B cell (primary cell): ENCODE measurements around the gene GPC5. TPM values are rescaled to one million over a fixed set of nuclear protein-coding genes. Genes with fewer than 3 reads are reported as not detected.

Source experiments
- ATAC-seq: fragments of 200-7000 bp; cut with Tn5 transposase; one replicate; pipeline ENCODE4 v1.10.0; 2021; ENCODE audit warnings: low read depth, mild to moderate bottlenecking, moderate number of reproducible peaks, moderate library complexity
- CTCF ChIA-PET: fragments of 350-600 bp; sonication (Branson Sonifier 250); formaldehyde crosslinking; loops from one replicate; lab custom pipeline; 2021; ENCODE audit warnings: antibody characterized with exemption, inconsistent platforms; lab: Charles Lee
- POLR2A ChIA-PET: fragments of 350-600 bp; sonication (Branson Sonifier 250); formaldehyde crosslinking; loops from one replicate; lab custom pipeline; 2021; ENCODE audit warnings: antibody characterized with exemption; lab: Charles Lee
- DNase-seq: peaks from one replicate; pipeline ENCODE4 v3.0.0; 2013
- H2AFZ ChIP-seq: 2 replicates; pipeline ENCODE4 v1.6.1; 2012; ENCODE audit warnings: mild to moderate bottlenecking, low read depth, low read length; ENCODE audit not compliant: insufficient read depth, poor library complexity, severe bottlenecking
- H3K27ac ChIP-seq, 2 donors: 1 replicate in 1 of 2; 2 replicates in 1 of 2; pipeline ENCODE4 v1.5.1; 2012 to 2013; ENCODE audit warnings: low read length in 2 of 2, mild to moderate bottlenecking in 2 of 2, moderate library complexity in 1 of 2
- H3K27me3 ChIP-seq, 4 experiments: fragments of 200-600 bp in 1 of 4; sonication (generic) in 1 of 4; replicated peaks in 1 of 4; 1 replicate in 2 of 4; 2 replicates in 2 of 4; pipeline versions ENCODE4 v1.6.1 to v1.7.0; 2013 to 2016; ENCODE audit warnings: low read length in 3 of 4, mild to moderate bottlenecking in 2 of 4, mixed read lengths in 1 of 4, moderate library complexity in 1 of 4; ENCODE audit not compliant: insufficient read depth in 4 of 4, control insufficient read depth in 3 of 4; ENCODE audit errors: control extremely low read depth in 1 of 4
- H3K36me3 ChIP-seq, 2 experiments: replicated peaks in 1 of 2; 1 replicate in 1 of 2; 2 replicates in 1 of 2; pipeline versions ENCODE4 v1.6.1 to v1.7.1; 2013; ENCODE audit warnings: low read length in 1 of 2; ENCODE audit not compliant: insufficient read depth in 2 of 2, control insufficient read depth in 1 of 2; ENCODE audit errors: control extremely low read depth in 1 of 2, extremely low read depth in 1 of 2
- H3K4me1 ChIP-seq, 2 donors: fragments of 200-600 bp in 1 of 2; sonication (generic) in 1 of 2; 1 replicate in 1 of 2; 2 replicates in 1 of 2; pipeline versions ENCODE4 v1.5.1 to v1.6.1; 2013 to 2017; ENCODE audit warnings: low read length in 2 of 2; ENCODE audit not compliant: control insufficient read depth in 2 of 2, insufficient read depth in 2 of 2
- H3K4me2 ChIP-seq: replicated peaks from 2 replicates; pipeline ENCODE3; 2012; ENCODE audit warnings: mild to moderate bottlenecking, low read depth, low read length; ENCODE audit not compliant: poor library complexity, severe bottlenecking
- H3K4me3 ChIP-seq, 5 experiments: fragments of 200-600 bp in 1 of 5; sonication (generic) in 1 of 5; 1 replicate in 3 of 5; 2 replicates in 2 of 5; pipeline versions ENCODE4 v1.5.1 to v1.7.0; 2011 to 2016; ENCODE audit warnings: low read length in 4 of 5, mild to moderate bottlenecking in 4 of 5, low read depth in 2 of 5, control low read depth in 1 of 5, moderate library complexity in 1 of 5; ENCODE audit not compliant: insufficient read depth in 1 of 5; ENCODE audit errors: control extremely low read depth in 1 of 5, extremely low read depth in 1 of 5
- H3K79me2 ChIP-seq: fragments of 200-600 bp; sonication (generic); one replicate; pipeline ENCODE4 v1.6.0; 2016; ENCODE audit warnings: low read length; ENCODE audit not compliant: control insufficient read depth, insufficient read depth
- H3K9ac ChIP-seq: fragments of 200-600 bp; sonication (generic); 2 replicates; pipeline ENCODE4 v1.6.1; 2017; ENCODE audit warnings: mild to moderate bottlenecking, low read length, moderate library complexity
- H3K9me3 ChIP-seq, 3 donors: one replicate each; pipeline versions ENCODE4 v1.6.1 to v1.7.1; 2013; ENCODE audit warnings: low read length in 2 of 3; ENCODE audit not compliant: control insufficient read depth in 2 of 3, insufficient read depth in 1 of 3; ENCODE audit errors: control extremely low read depth in 1 of 3
- H4K20me1 ChIP-seq: 2 replicates; pipeline ENCODE4 v1.6.0; 2012; ENCODE audit warnings: mild to moderate bottlenecking, low read length; ENCODE audit not compliant: insufficient read depth, control insufficient read depth, poor library complexity, severe bottlenecking
- H3K27ac Mint-ChIP-seq: one replicate; pipeline ENCODE4 v1.8.0; 2021; ENCODE audit warnings: mixed read lengths
- H3K27me3 Mint-ChIP-seq: one replicate; pipeline ENCODE4 v1.8.0; 2021; ENCODE audit warnings: mixed read lengths
- H3K4me1 Mint-ChIP-seq: one replicate; pipeline ENCODE4 v1.8.0; 2021; ENCODE audit warnings: mixed read lengths
- H3K4me3 Mint-ChIP-seq: one replicate; pipeline ENCODE4 v1.8.0; 2021; ENCODE audit warnings: mixed read lengths
- H3K9me3 Mint-ChIP-seq: one replicate; pipeline ENCODE4 v1.8.0; 2022; ENCODE audit warnings: mixed read lengths; ENCODE audit not compliant: insufficient read depth
- CTCF ChIP-seq: fragments of 200-600 bp; IDR thresholded peaks from one replicate; pipeline ENCODE4 v1.8.0; 2022; ENCODE audit warnings: antibody characterized with exemption, mild to moderate bottlenecking
- EZH2 ChIP-seq: IDR thresholded peaks from 2 replicates; pipeline ENCODE4 v1.6.1; 2012; ENCODE audit warnings: borderline replicate concordance, low read depth, mild to moderate bottlenecking, moderate library complexity, low read length; ENCODE audit not compliant: insufficient read depth, poor library complexity, severe bottlenecking
- WGBS: methylation state at CpG from one replicate; pipeline ENCODE4 v1.1.5; 2013; ENCODE audit warnings: missing lambda C conversion rate; ENCODE audit not compliant: insufficient coverage; 5-methylcytosine and 5-hydroxymethylcytosine counted together
- intact Hi-C: fragments of 100-400 bp; cut with micrococcal nuclease; formaldehyde crosslinking; loops from one replicate; pipeline ENCODE4 v1.10.0; 2022
- polyA plus RNA-seq: library from polyadenylated mRNA; depleted of rRNA; stranded (reverse); fragments of >200 nt; gene quantifications from 2 replicates; pipeline ENCODE4 v1.2.3, GENCODE V29; 2012
- total RNA-seq, 2 donors: library from RNA; stranded (reverse); fragments of 120-200 nt in 1 of 2; gene quantifications; 1 replicate in 1 of 2; 2 replicates in 1 of 2; pipeline versions ENCODE4 v1.2.3 to v1.2.4, GENCODE V29; 2013 to 2022

Gene GPC5
- total and polyA plus RNA-seq, 2 donors (not counting 1 experiment from before 2014, with no cell fraction given), result 0.15 to 0.30 TPM

- CTCF ChIA-PET, result no interaction called here
- no CpG with 5 or more reads among the region's 2 CpGs for WGBS
- intact Hi-C loops, result no loop called here
- Mint-ChIP-seq H3K4me3 (no peak overlapping the region), H3K27me3 (no peaks in the 10 kb centered on the region), H3K27ac (no peak overlapping the region), H3K9me3 (peaks cover 2% of the 10 kb centered on the region), H3K4me1 (no peaks in the 10 kb centered on the region)
- Histone ChIP-seq H4K20me1 (no peaks in the 10 kb centered on the region), H3K4me2 (no peak overlapping the region), H3K27me3 (no peaks in the 10 kb centered on the region), H3K9ac (no peak overlapping the region), H3K36me3 (no peaks in the 10 kb centered on the region), H2AFZ (no peak overlapping the region), H3K4me1 (no peaks in the 10 kb centered on the region), H3K9me3 (peaks cover 0 to 9% (median 2%) of the 10 kb centered on the region in 3 donors), H3K79me2 (no peaks in the 10 kb centered on the region), H3K4me3 (no peak overlapping the region), H3K27ac (no peak overlapping the region)
- no peak for ATAC-seq
- POLR2A ChIA-PET, result no interaction called here
- TF ChIP-seq EZH2, result no peak
- no peak for TF ChIP-seq CTCF
- DNase-seq, result no peak
These were observed 197.3 kb downstream of the GPC5 start for GRCh38 chr13:91595677-91596076.

- Histone ChIP-seq H3K9me3 (peaks cover 0 to 9% (median 0%) of the 10 kb centered on the region in 3 donors), H3K4me2 (no peak overlapping the region), H3K36me3 (no peaks in the 10 kb centered on the region), H3K27ac (no peak overlapping the region), H3K79me2 (no peaks in the 10 kb centered on the region), H3K4me3 (no peak overlapping the region), H4K20me1 (no peaks in the 10 kb centered on the region), H3K4me1 (no peaks in the 10 kb centered on the region), H3K9ac (no peak overlapping the region), H2AFZ (no peak overlapping the region), H3K27me3 (no peaks in the 10 kb centered on the region)
- POLR2A ChIA-PET, result no interaction called here
- intact Hi-C loops, result no loop called here
- 83% methylated on average over 1 of the region's 2 CpGs for WGBS
- DNase-seq (no peak), ATAC-seq (no peak)
- Mint-ChIP-seq H3K27ac (no peak overlapping the region), H3K27me3 (no peaks in the 10 kb centered on the region), H3K9me3 (no peaks in the 10 kb centered on the region), H3K4me1 (no peaks in the 10 kb centered on the region), H3K4me3 (no peak overlapping the region)
- CTCF ChIA-PET, result no interaction called here
- TF ChIP-seq EZH2 (no peak), CTCF (no peak)
These were observed 198.4 kb downstream of the GPC5 start for GRCh38 chr13:91596842-91597241.
